Small intestine (tissue), 7 donors: ENCODE data around the gene NACC1. TPM values are rescaled to one million over a fixed set of nuclear protein-coding genes. Genes with fewer than 3 reads are reported as not detected.

Source experiments
- DNase-seq, 2 donors: peaks; one replicate each; pipeline versions ENCODE4 v3.0.0 to v3.0.0-alpha.2; 2013
- FAIRE-seq: peaks from 2 replicates; lab custom pipeline; 2012; peaks lifted over from hg19 to GRCh38; lab: Jason Lieb, UNC
- H3K27ac ChIP-seq, 3 donors: one replicate each; pipeline ENCODE4 v1.5.1; 2013; ENCODE audit warnings: low read length in 2 of 3, mild to moderate bottlenecking in 2 of 3, control low read depth in 1 of 3, inconsistent platforms in 1 of 3, low read depth in 1 of 3, moderate library complexity in 1 of 3
- H3K27me3 ChIP-seq, 3 donors: one replicate each; pipeline ENCODE4 v1.6.1; 2013; ENCODE audit warnings: low read length in 3 of 3, inconsistent platforms in 1 of 3; ENCODE audit not compliant: control insufficient read depth in 3 of 3, insufficient read depth in 3 of 3
- H3K36me3 ChIP-seq, 3 donors: one replicate each; pipeline ENCODE4 v1.6.1; 2013; ENCODE audit warnings: low read length in 3 of 3, inconsistent platforms in 1 of 3, low read depth in 1 of 3, mild to moderate bottlenecking in 1 of 3, moderate library complexity in 1 of 3; ENCODE audit not compliant: control insufficient read depth in 3 of 3, insufficient read depth in 2 of 3
- H3K4me1 ChIP-seq, 3 donors: one replicate each; pipeline ENCODE4 v1.6.1; 2013; ENCODE audit warnings: low read length in 2 of 3, inconsistent platforms in 1 of 3, low read depth in 1 of 3, mild to moderate bottlenecking in 1 of 3, moderate library complexity in 1 of 3; ENCODE audit not compliant: control insufficient read depth in 3 of 3, insufficient read depth in 2 of 3
- H3K4me3 ChIP-seq, 3 donors: one replicate each; pipeline ENCODE4 v1.5.1; 2013; ENCODE audit warnings: low read length in 3 of 3, control low read depth in 1 of 3, inconsistent platforms in 1 of 3, low read depth in 1 of 3, mild to moderate bottlenecking in 1 of 3, moderate library complexity in 1 of 3
- H3K9me3 ChIP-seq, 2 donors: one replicate each; pipeline ENCODE4 v1.6.1; 2013; ENCODE audit warnings: low read depth in 1 of 2, low read length in 1 of 2; ENCODE audit not compliant: control insufficient read depth in 2 of 2, insufficient read depth in 1 of 2
- WGBS, 3 donors: extraction: QIAGEN DNeasy Blood & Tissue Kit; methylation state at CpG; one replicate each; pipeline ENCODE4 v1.1.7; 2013; 5-methylcytosine and 5-hydroxymethylcytosine counted together
- polyA plus RNA-seq, 4 donors: library from polyadenylated mRNA; stranded (reverse) in 3 of 4; unstranded in 1 of 4; fragments of 200-250 nt in 3 of 4; fragments of 120-200 nt in 1 of 4; gene quantifications; one replicate each; pipeline versions ENCODE4 v1.2.1 to v1.2.3, GENCODE V29; 2013
- donor health status: healthy with polysubstance abuse.
- donor health status: control.
- donor health status: control.
- donor health status: Bipolar disorder and iron deficiency.
- donor health status: healthy.

Gene NACC1
- polyA plus RNA-seq, 4 donors = 7.6 to 51.6 (median 17.9) TPM

GRCh38 chr19:13090511-13091231, 27.4 kb upstream of the NACC1 start:
- 78 to 91% (median 80%) methylated on average over 8 to 10 of the region's 10 CpGs for WGBS, 3 donors

GRCh38 chr19:13091400-13092157, 26.5 kb upstream of the NACC1 start:
- no peak for FAIRE-seq

More at GRCh38 chr19:13090511-13091231, 27.4 kb upstream of the NACC1 start:
- H3K4me1 ChIP-seq = peaks cover 0 to 32% (median 0%) of the 10 kb centered on the region in 3 donors
- H3K27ac ChIP-seq = no peak overlapping the region
- no peak overlapping the region for H3K4me3 ChIP-seq
- peaks cover 0 to 27% (median 0%) of the 10 kb centered on the region in 3 donors for H3K36me3 ChIP-seq
- no peaks in the 10 kb centered on the region for H3K9me3 ChIP-seq
- H3K27me3 ChIP-seq = peaks cover 0 to 54% (median 0%) of the 10 kb centered on the region in 3 donors
- no peak for FAIRE-seq
- DNase-seq = no peak

GRCh38 chr19:13092158-13092543, 25.9 kb upstream of the NACC1 start:
- H3K4me3 ChIP-seq = no peak overlapping the region
- DNase-seq = no peak
- peaks cover 0 to 54% (median 2%) of the 10 kb centered on the region in 3 donors for H3K27me3 ChIP-seq
- H3K9me3 ChIP-seq = no peaks in the 10 kb centered on the region
- H3K36me3 ChIP-seq = peaks cover 0 to 23% (median 0%) of the 10 kb centered on the region in 3 donors
- WGBS, 3 donors = 80 to 100% (median 96%) methylated on average over 2 of the region's 2 CpGs
- H3K27ac ChIP-seq = peak overlapping the region in 2 of 3 donors; percentile 1 to 11
- H3K4me1 ChIP-seq = peaks cover 0 to 40% (median 5%) of the 10 kb centered on the region in 3 donors
- FAIRE-seq = no peak

More at GRCh38 chr19:13091400-13092157, 26.5 kb upstream of the NACC1 start:
- H3K4me3 ChIP-seq = no peak overlapping the region
- peaks cover 0 to 40% (median 4%) of the 10 kb centered on the region in 3 donors for H3K4me1 ChIP-seq
- peak overlapping the region in 2 of 3 donors; percentile 11 to 42 for H3K27ac ChIP-seq
- WGBS, 3 donors = 57 to 86% (median 79%) methylated on average over 25 of the region's 25 CpGs
- H3K36me3 ChIP-seq = peaks cover 0 to 25% (median 0%) of the 10 kb centered on the region in 3 donors
- peak in 1 of 2 donors; percentile 69 for DNase-seq
- peaks cover 0 to 54% (median 2%) of the 10 kb centered on the region in 3 donors for H3K27me3 ChIP-seq
- H3K9me3 ChIP-seq = no peaks in the 10 kb centered on the region

- WGBS, 3 donors = 67 to 69% (median 69%) methylated on average over 10 to 14 of the region's 14 CpGs
- H3K27ac ChIP-seq = peak overlapping the region in 1 of 3 donors; percentile 1
- DNase-seq (no peak), FAIRE-seq (no peak)
- H3K27me3 ChIP-seq = peaks cover 0 to 56% (median 2%) of the 10 kb centered on the region in 3 donors
- peaks cover 0 to 40% (median 5%) of the 10 kb centered on the region in 3 donors for H3K4me1 ChIP-seq
- H3K36me3 ChIP-seq = peaks cover 0 to 20% (median 0%) of the 10 kb centered on the region in 3 donors
- H3K9me3 ChIP-seq = no peaks in the 10 kb centered on the region
- H3K4me3 ChIP-seq = no peak overlapping the region
Measured at GRCh38 chr19:13092606-13093235, 25.3 kb upstream of the NACC1 start.

- 42 to 44% (median 42%) methylated on average over 12 of the region's 12 CpGs for WGBS, 3 donors
- Histone ChIP-seq H3K27ac (no peak overlapping the region), H3K9me3 (no peaks in the 10 kb centered on the region), H3K4me3 (no peak overlapping the region), H3K36me3 (peaks cover 0 to 20% (median 0%) of the 10 kb centered on the region in 3 donors), H3K4me1 (peaks cover 0 to 41% (median 7%) of the 10 kb centered on the region in 3 donors), H3K27me3 (peaks cover 0 to 63% (median 2%) of the 10 kb centered on the region in 3 donors)
- FAIRE-seq (no peak), DNase-seq (peak; percentile 84 to 85)
Measured at GRCh38 chr19:13093407-13094105, 24.5 kb upstream of the NACC1 start.

- Histone ChIP-seq H3K9me3 (no peaks in the 10 kb centered on the region), H3K36me3 (peaks cover 0 to 19% (median 0%) of the 10 kb centered on the region in 3 donors), H3K4me1 (peaks cover 0 to 46% (median 10%) of the 10 kb centered on the region in 3 donors), H3K27me3 (peaks cover 0 to 68% (median 2%) of the 10 kb centered on the region in 3 donors), H3K27ac (no peak overlapping the region), H3K4me3 (no peak overlapping the region)
- FAIRE-seq (no peak), DNase-seq (peak in 1 of 2 donors; percentile 50)
- 27 to 38% (median 36%) methylated on average over 5 of the region's 5 CpGs for WGBS, 3 donors
Measured at GRCh38 chr19:13094106-13094504, 24.0 kb upstream of the NACC1 start.

- peaks cover 2 to 51% (median 10%) of the 10 kb centered on the region in 3 donors for H3K4me1 ChIP-seq
- DNase-seq = no peak
- no peaks in the 10 kb centered on the region for H3K9me3 ChIP-seq
- 38 to 58% (median 43%) methylated on average over 14 to 16 of the region's 16 CpGs for WGBS, 3 donors
- peaks cover 0 to 13% (median 0%) of the 10 kb centered on the region in 3 donors for H3K36me3 ChIP-seq
- FAIRE-seq = no peak
- H3K27me3 ChIP-seq = peaks cover 0 to 74% (median 2%) of the 10 kb centered on the region in 3 donors
- H3K27ac ChIP-seq = no peak overlapping the region
- H3K4me3 ChIP-seq = no peak overlapping the region
Measured at GRCh38 chr19:13094771-13095392, 23.2 kb upstream of the NACC1 start.
